Activated CD8-positive, alpha-beta memory T cell treated with anti-CD3 and anti-CD28 coated beads for 48 hours (primary cell): Measurements from ENCODE around the gene DOHH.
"Not testable (repeated sequence)": the region's sequence is repeated elsewhere in the genome, so short reads cannot be mapped to it uniquely, and the experiment has no call there.

Experiments used
- DNase-seq, 3 experiments: peaks; one replicate each; pipeline ENCODE4 v3.0.0-alpha.2; 2020; ENCODE audit warnings: low read depth in 2 of 3, low spot score in 2 of 3

DOHH gene

DNA sequence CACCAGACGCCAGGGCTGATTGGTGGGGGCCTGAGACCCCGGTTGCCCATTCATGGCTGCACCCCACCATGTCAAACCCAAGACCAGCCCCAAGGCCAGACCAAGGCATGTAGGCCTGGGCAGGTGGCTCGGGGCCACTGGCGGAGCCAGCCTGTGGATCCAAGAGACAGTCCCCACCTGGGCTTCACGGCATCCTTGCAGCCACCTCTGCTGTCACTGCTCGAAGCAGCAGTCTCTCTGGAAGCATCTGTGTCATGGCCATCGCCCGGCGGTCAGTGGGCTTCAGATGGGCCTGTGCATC lies 34.7 kb upstream of the DOHH start:
- DNase-seq: no peak

DNA sequence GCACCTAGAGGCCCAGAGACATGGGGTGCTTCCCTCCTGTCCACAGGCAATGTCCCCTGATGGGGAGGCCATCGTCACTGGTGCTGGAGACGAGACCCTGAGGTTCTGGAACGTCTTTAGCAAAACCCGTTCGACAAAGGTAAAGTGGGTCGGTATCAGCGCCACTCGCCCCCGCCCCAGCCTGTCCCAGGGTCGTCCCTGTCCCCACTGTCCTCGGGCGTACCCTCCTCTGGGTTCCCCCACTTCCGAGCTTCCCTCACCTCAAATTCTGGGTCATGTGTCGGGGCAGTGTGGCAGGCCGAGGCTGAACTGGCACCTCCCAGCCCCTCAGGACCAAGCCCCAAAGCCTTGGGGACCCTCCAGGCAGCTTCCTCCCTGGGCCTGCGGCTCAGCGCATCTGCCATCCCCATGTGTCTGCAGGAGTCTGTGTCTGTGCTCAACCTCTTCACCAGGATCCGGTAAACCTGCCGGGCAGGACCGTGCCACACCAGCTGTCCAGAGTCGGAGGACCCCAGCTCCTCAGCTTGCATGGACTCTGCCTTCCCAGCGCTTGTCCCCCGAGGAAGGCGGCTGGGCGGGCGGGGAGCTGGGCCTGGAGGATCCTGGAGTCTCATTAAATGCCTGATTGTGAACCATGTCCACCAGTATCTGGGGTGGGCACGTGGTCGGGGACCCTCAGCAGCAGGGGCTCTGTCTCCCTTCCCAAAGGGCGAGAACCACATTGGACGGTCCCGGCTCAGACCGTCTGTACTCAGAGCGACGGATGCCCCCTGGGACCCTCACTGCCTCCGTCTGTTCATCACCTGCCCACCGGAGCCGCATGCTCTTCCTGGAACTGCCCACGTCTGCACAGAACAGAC lies 34.1 kb upstream of the DOHH start:
- DNase-seq: no peak

DNA sequence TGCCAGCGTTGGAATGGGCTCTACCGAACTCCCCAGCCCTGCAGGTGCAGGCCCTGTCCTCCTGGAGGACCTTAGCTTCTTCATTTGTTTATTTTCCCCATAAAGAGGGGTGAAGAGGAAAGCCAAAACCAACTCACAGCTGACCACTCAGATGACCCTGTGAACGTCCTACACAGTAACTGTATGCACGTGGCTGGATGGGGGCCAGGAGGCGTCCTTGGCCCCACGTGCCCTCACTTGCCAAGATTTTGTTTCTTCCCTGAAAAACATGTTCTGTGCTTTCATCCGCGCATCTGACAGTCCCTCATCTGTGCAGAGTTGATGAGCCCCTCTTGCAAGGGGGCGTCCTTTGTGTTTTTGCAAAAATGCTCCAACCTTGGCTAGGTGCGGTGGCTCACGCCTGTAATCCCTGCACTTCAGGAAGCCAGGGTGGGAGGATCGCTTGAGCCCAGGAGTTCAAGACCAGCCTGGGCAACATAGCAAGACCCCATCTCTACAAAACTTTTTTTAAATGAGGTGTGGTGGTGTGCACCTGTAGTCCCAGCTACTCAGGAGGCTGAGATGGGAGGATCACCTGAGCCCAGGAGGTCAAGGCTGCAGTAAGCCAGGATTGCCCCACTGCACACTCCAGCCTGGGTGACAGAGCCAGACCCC lies 33.2 kb upstream of the DOHH start:
- DNase-seq: no peak

DNA sequence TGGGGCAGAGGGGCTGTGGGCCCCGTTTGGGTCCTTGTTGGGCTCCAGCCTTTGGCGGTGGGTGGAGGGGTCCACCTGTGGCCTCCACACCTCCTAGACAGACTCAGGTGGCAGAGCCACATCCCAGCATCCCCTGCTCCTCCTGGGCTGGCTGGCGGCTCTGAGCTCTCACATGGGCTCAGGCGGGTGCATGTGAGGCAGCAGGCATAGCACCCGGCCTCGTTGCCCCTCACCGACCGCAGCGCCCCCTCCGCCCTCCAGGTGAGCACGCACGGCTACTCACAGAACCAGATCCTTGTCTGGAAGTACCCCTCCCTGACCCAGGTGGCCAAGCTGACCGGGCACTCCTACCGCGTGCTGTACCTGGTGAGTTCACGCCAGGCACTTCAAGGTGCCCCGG lies 32.6 kb upstream of the DOHH start:
- no peak for DNase-seq

DNA sequence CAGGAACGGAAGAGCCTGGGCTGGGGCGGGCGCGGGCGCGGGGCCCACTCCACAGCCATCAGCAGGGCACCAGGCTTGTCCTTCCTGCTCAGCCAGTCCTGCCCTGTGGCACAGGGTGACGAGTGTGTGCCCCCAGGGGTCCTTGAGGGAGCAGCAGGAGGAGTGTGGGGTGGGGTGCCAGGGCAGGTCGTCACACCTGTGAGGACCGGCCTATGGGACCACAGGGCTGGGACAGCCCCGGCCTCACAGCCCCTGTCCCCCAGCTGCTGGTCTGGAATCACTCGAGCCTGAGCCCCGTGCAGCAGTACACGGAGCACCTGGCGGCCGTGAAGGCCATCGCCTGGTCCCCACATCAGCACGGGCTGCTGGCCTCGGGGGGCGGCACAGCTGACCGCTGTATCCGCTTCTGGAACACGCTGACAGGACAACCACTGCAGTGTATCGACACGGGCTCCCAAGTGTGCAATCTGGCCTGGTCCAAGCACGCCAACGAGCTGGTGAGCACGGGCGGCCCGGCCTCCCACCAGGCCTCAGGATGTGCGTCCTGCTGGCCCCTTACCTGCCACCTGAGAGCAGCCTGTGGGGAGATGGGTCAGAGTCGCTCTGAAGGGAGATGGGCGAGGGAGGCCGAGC lies 31.8 kb upstream of the DOHH start:
- DNase-seq: no peak

DNA sequence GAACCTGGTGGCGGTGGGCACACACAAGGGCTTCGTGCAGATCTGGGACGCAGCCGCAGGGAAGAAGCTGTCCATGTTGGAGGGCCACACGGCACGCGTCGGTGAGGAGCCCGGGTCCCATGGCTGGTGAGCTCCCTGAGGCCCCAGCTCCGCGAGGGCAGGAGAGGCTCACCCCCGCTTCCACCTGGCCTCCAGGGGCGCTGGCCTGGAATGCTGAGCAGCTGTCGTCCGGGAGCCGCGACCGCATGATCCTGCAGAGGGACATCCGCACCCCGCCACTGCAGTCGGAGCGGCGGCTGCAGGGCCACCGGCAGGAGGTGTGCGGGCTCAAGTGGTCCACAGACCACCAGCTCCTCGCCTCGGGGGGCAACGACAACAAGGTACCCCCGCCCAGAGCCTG lies 31.2 kb upstream of the DOHH start:
- no peak for DNase-seq

DNA sequence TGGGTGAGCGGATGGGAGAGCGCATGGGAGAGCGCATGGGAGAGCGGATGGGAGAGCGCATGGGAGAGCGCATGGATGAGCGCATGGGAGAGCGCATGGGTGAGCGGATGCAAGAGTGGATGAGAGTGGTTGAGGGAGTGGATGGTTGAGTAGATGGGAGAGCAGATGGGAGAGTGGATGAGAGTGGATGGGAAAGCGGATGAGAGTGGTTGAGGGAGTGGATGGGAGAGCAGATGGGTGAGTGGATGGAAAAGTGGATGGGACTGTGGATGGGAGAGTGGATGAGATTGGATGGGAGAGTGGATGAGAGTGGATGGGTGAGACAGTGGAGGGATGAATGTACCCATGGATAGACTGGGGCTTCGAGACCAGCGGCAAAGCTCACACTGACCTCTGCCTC lies 29.9 kb upstream of the DOHH start:
- no peak for DNase-seq

DNA sequence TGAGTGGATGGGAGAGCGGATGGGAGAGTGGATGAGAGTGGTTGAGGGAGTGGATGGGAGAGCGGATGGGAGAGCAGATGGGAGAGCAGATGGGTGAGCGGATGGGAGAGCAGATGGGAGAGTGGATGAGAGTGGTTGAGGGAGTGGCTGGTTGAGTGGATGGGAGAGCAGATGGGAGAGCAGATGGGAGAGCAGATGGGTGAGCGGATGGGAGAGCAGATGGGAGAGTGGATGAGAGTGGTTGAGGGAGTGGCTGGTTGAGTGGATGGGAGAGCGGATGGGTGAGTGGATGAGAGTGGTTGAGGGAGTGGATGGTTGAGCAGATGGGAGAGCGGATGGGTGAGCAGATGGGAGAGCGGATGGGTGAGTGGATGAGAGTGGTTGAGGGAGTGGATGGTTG lies 28.8 kb upstream of the DOHH start:
- not testable (repeated sequence) for DNase-seq

DNA sequence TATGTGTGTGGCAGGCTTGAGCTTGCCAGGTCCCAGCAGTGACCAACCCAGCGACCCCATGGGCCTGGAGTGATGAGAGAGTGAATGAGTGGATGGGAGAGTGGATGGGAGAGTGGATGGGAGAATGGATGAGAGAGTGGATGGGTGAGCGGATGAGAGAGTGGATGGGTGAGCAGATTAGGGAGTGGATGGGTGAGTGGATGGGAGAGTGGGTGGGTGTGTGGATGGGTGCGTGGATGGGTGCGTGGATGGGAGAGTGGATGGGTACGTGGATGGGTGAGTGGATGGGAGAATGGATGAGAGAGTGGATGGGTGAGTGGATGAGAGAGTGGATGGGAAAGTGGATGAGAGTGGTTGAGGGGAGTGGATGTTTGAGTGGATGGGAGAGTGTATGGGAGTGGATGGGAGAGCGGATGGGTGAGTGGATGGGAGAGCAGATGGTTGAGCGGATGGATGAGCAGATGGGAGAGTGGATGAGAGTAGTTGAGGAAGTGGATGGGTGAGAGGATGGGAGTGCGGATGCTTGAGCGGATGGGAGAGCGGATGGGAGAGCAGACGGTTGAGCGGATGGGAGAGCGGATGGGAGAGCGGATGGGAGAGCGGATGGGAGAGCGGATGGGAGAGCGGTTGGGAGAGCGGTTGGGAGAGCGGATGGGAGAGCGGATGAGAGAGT lies 28.2 kb upstream of the DOHH start:
- no peak for DNase-seq

DNA sequence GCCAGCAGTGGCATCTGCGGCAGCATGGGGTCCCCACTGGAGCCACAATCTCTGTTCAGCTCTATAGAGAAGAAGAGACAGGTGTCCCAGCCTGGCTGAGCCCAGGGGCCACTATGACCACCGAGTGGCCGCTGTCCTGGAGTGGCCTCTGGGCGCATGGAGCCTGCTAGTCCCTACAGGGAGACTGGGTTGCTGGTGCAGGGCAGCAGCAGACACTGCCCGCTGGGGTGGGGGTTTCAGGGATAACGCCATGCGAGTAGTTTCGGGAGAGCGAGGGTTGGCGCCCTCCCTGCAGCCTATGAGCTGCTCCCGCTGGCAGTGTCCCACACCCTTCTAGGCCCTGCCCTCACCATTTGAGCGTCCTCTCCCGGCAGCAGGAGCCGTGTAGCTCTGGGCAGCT lies 27.6 kb upstream of the DOHH start:
- no peak for DNase-seq

DNA sequence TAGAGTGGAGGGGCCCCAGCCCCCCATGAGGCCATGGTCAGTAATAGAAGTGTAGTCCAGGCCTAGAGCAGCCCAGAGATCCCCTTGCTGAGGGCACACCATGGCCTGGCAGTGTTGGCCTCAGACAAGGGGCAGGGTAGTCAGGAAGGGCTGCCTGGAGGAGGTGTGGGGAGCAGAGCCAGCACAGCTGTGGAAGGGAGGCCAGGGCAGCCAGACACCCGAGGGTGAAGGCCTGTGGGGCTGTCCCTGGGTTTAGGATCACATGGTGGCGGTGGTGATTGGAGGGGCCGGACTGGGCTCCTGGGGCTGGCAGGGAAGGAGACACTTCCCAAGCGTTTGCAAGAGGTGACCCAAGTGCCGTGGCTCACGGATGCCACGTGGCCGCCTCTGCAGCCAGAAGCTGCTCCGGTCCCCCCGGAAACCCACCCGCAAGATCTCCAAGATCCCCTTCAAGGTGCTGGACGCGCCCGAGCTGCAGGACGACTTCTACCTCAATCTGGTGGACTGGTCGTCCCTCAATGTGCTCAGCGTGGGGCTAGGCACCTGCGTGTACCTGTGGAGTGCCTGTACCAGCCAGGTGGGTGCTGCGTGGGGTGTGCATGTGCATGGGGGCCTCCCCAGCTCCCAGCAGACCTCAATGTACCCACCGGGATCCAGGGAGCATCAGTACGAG lies 26.9 kb upstream of the DOHH start:
- DNase-seq: no peak

DNA sequence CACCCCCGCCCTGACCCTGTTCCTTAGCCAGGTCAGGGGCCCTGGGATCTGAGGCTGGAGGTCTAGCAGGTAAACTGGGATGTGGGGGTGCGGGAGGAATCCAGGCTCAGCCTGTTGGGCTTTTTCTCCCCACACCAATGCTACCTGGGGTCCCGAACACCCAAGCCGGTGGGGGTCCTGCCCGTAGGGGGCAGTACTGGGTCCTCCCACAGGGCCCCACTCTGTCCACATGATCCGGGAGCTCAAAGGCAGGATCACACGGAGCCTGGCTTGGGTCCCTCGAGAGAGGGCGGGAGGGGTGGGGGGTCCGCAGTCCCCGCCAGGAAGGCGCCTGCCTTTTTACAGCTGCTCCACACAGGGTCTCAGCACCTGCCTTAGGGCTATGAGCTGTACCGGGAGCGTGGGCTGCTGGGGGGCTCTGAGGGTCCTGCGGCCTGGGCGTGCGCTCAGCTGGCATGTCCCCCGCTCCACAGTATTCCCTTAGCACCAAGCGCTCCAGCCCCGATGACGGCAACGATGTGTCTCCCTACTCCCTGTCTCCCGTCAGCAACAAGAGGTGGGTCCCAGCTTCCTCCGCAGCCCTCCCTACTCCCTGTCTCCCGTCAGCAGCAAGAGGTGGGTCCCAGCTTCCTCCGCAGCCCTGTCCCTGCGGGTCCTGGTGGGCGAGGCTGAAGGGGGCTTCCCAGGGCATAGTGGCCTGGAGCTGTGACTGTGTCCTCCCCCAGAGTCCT lies 26.2 kb upstream of the DOHH start:
- no peak for DNase-seq

DNA sequence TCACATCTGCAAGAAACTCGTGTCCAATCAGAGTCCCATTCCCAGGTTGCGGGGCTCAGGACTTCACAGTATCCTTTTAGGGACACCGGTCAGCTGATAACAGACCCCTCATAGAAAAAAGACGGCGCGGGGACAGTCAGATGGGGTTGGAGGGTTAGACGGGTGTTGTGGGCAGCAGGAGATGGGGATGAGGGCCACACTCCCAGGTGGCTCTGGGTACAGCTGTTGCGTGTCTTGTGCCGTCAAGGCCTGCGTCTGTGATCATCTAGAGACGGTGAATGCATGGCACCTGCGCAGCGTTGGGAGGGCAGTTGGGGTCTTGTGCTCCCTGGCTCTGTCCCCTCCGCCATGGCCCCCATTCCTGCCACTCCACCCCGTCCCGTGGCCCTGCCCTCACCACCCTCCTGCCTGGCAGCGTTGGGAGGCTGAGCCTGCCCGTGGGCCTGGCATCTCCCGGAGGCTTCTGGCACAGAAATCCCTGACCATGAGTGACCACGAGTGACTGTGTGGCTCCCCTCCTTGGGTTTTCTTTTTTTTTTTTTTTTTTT lies 24.5 kb upstream of the DOHH start:
- DNase-seq: no peak

DNA sequence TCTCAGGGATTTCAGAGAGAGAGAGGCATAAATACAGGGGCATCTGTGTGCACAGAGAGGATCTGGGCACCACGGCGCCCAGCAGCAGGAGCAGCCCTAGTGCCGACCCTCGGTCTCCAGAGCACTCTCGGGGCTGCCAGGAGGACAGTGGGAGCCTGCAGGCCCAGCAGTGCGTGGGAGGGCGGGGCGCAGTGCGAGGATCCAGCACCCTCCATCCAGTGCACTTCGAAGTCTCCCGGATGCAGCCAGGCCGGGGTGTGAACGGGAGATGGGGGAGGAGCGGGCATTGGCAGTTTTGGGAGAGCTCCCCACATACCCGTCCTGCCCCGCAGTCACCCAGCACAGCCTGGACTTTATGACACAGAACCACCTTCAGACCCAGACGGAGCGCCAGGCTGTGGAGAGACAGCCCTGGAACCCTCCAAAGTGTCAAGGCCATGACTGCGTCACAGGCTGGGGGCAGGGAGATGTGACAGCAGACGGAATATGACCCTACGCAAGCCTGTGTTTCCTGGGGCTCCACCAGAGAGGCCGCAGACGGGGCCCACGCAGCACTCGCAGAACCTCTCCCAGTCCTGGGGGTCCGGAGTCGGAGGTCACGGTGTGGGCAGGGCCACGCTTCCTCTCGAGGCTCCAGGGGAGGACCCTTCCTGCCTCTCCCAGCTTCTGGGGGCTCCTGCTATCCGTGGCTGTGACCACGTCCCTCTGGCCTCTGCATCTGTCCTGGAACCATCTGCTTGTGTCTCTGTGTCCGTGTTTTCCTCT lies 23.8 kb upstream of the DOHH start:
- DNase-seq: no peak

DNA sequence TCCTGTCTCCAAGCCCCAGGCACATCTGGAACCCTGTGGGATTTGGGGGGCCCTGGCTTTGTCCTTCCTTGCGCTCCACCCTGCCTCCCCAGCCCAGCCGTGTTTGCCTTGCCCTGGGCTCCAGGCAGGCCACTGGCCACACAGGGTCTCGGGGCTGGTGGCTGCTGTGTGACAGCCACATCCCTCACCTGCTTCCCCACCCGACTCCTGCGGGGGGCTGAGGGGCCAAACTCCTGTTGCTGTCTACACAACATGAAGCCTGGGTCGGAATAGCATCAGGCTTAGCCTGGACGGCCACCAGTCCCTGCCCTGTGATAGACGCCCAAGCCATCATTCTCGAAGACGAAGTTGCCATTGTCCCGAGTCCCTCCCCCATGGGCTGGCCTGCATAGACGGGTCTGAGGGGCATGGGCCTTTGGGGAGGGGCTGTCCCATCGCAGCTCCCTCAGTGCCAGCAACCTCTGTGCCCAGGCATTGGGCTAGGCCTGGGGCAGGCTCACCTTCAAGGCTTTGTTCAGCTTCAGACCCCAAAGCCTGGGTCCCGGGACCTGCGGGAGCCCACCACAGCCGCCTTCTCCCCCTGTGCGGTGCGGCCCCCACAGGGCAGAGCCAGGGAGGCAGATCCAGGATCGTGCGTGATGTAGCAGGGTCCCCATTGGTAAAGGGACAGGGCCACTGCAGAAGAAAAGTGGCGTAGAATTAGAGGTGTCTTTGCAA lies 23.0 kb upstream of the DOHH start:
- DNase-seq: no peak

DNA sequence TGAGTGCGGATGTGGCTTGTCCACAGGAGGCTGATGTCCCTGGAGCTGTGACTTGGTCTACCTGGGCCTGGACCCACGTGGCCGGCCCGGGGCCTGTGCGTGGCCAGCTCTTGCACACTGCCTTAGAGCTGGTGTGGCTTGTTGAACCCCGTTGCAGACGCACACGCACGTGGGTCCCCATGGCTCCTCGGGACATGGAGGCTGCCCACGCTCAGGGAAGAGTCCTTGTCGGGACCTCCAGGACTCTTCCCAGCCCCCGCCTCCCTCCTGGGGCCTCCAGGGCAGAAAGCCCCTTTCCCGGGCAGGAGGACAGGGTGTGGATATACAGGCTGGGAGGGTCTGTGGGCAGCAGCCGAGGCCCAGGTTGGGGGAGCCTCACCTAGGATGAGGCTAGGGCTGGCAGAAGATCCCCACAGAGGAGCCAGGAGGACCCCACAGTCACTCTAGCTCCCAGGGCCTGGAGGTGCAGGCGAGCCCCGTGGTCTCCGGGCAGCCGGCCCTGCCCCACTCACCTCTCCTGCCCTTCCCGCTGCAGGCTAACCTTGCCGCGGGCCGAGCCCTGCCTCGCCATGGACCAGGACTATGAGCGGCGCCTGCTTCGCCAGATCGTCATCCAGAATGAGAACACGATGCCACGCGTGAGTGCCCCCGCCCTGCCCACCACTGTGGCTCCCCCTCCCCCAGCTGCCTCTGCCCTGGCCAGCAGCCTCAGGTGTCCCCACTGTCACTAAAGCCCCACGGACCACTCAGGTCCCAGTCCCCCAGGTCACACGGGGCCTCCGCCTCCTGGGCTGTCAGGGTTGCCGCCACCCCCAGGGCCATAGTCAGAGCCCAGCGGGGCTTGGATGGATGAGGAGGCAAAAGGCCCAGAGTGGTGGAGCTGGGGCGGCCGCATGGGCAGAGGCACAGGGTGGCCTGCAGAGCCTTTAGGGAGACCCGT lies 22.2 kb upstream of the DOHH start:
- DNase-seq: no peak

DNA sequence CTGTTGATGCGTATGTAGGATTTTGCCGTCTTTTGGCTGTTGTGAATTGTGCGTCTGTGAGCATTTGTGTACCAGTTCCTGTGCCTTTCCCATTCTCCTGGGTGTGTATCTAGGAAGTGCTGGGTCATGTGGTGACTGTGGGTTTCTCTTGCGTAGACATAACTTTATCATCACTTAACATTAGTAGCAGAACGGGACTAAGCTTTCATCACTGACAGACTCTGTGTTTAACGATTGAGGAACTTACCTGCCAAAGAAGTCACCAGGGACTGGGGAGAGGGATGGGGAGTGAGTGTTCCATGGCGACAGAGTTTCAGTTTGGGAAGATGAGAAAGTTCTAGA lies 20.6 kb upstream of the DOHH start:
- DNase-seq: no peak
